Stimulated activated CD8-positive, alpha-beta memory T cell treated with anti-CD3 and anti-CD28 coated beads, Interleukin-7, amount 100 ng/mL, for 4 hours (primary cell): ENCODE results near the gene DGLUCY.
A peak's percentile ranks its signal among the peaks of the same experiment; 100 is the strongest.
"Not testable (repeated sequence)": the region's sequence is repeated elsewhere in the genome, so short reads cannot be mapped to it uniquely, and the experiment has no call there.

ENCODE experiments used
- DNase-seq, 2 donors: peaks; one replicate each; pipeline ENCODE4 v3.0.0-alpha.2; 2020; ENCODE audit warnings: low read depth in 2 of 2

DGLUCY gene

GRCh38 chr14:91113829-91114078, at the start of gene DGLUCY:
DGLUCY (plus strand) TSS chr14:91114073; CDS start chr14:91160295, 46,222 bp downstream.
- peak; percentile 32 to 51 for DNase-seq

GRCh38 chr14:91065266-91065665, 48.6 kb upstream of the DGLUCY start:
- no peak for DNase-seq

GRCh38 chr14:91067186-91067585, 46.7 kb upstream of the DGLUCY start:
- peak in 1 of 2 donors; percentile 22 for DNase-seq

GRCh38 chr14:91068642-91069041, 45.2 kb upstream of the DGLUCY start:
- DNase-seq: no peak

- DNase-seq: no peak
Measured at GRCh38 chr14:91070572-91070971, 43.3 kb upstream of the DGLUCY start.

- DNase-seq: no peak
Measured at GRCh38 chr14:91075553-91075952, 38.3 kb upstream of the DGLUCY start.

GRCh38 chr14:91078095-91078737, 35.7 kb upstream of the DGLUCY start:
- peak; percentile 32 to 50 for DNase-seq

- DNase-seq: no peak
Measured at GRCh38 chr14:91080071-91080470, 33.8 kb upstream of the DGLUCY start.

- no peak for DNase-seq
Measured at GRCh38 chr14:91082282-91082681, 31.6 kb upstream of the DGLUCY start.

- DNase-seq: no peak
Measured at GRCh38 chr14:91084516-91084915, 29.4 kb upstream of the DGLUCY start.

GRCh38 chr14:91087470-91087869, 26.4 kb upstream of the DGLUCY start:
- DNase-seq: not testable (repeated sequence)

- no peak for DNase-seq
Measured at GRCh38 chr14:91088585-91089235, 25.2 kb upstream of the DGLUCY start.

- DNase-seq: no peak
Measured at GRCh38 chr14:91089958-91090535, 23.8 kb upstream of the DGLUCY start.

GRCh38 chr14:91090743-91091142, 23.1 kb upstream of the DGLUCY start:
- DNase-seq: no peak

- no peak for DNase-seq
Measured at GRCh38 chr14:91092073-91092472, 21.8 kb upstream of the DGLUCY start.

- DNase-seq: not testable (repeated sequence)
Measured at GRCh38 chr14:91093743-91094472, 20.0 kb upstream of the DGLUCY start.

- no peak for DNase-seq
Measured at GRCh38 chr14:91094772-91095171, 19.1 kb upstream of the DGLUCY start.

GRCh38 chr14:91095178-91095577, 18.7 kb upstream of the DGLUCY start:
- no peak for DNase-seq

GRCh38 chr14:91097657-91098056, 16.2 kb upstream of the DGLUCY start:
- not testable (repeated sequence) for DNase-seq

GRCh38 chr14:91098591-91098990, 15.3 kb upstream of the DGLUCY start:
- DNase-seq: no peak

GRCh38 chr14:91100102-91100501, 13.8 kb upstream of the DGLUCY start:
- no peak for DNase-seq

- DNase-seq: no peak
Measured at GRCh38 chr14:91103116-91103515, 10.8 kb upstream of the DGLUCY start.
